Raji (cell line): ENCODE measurements around the gene SLC12A6.

Experiments used
- POLR2A ChIP-seq: IDR thresholded peaks from 2 replicates; pipeline ENCODE4 v1.6.1; 2011; ENCODE audit warnings: low read depth, low read length, control low read depth; ENCODE audit not compliant: insufficient read depth

SLC12A6 gene

DNA sequence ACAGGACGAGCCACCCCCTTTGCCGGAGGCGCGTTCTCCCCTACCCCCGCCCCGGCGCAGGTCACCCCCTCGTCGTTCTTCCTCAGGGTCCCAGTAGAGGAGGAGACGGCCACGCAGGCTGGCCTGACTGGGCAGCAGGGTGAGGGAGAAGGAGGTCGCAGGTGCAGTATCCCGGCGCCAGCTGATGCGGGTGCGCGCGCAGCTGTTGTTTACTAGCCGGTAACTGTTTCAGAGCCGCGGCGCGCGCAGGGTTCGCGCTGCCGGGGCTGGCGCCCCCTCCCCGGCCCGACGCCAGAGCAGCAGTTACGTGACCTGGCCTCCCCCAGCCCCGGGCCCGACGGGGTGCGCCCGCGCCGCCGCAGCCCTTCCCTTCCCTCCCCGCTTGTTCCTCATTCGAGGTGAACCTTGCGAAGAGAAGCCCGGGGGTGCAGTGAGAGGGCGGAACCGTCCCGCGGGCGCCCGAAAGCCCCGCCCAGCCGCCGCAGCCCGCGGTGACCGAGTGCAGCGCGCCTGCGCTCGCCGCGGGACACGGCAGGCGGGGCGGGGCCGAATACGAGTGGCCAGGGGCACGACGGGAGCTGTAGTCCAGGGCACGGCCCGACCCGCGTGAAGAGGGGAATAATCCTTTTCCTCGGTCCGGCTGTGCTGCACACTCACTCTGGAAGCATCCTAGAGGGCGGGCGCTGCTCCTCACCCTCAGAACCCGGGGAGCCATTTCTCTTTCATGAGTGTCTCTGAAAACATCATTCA is at the start of gene SLC12A6:
Gene SLC12A6 (minus strand): TSS at position 225 of the 750 bp plus-strand sequence. CDS start 1,101 bp downstream, outside the sequence.
- peak; percentile 69 for TF ChIP-seq POLR2A

DNA sequence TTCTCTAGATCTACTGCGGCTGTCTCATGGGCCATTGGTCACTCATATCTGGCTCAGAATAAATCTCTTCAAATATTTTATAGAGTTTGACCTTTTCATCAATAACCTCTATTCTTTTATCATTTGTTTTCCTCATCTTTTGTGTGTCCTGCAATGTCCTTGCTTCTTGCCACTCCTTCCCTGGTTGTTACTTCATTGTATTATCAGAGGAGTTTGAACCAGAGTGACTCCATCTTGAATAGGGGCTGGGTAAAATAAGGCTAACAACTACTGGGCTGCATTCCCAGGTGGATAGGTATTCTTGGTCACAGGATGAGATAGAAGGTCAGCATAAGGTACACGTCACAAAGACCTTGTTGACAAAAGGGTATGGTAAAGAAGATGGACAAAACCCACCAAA is 39.3 kb upstream of the SLC12A6 start:
- TF ChIP-seq POLR2A = no peak

GRCh38 chr15:34374816-34375215 is 37.2 kb upstream of the SLC12A6 start:
- TF ChIP-seq POLR2A = no peak

DNA sequence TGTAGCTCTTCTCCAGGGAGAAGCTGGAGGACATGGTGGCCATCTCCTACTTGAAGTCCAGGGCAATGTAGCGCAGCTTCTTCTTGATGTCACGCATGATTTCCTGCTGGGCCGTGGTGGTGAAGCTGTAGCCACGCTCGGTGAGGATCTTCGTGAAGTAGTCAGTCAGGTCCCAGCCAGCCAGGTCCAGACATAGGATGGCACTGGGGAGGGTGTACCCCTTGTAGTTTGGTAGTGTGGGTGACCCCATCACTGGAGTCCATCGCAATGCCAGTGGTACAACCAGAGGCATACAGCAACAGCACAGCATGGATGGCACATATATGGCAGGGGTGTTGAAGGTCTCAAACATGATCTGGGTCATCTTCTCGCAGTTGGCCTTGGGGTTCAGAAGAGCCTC is 36.4 kb upstream of the SLC12A6 start:
- TF ChIP-seq POLR2A = no peak

DNA sequence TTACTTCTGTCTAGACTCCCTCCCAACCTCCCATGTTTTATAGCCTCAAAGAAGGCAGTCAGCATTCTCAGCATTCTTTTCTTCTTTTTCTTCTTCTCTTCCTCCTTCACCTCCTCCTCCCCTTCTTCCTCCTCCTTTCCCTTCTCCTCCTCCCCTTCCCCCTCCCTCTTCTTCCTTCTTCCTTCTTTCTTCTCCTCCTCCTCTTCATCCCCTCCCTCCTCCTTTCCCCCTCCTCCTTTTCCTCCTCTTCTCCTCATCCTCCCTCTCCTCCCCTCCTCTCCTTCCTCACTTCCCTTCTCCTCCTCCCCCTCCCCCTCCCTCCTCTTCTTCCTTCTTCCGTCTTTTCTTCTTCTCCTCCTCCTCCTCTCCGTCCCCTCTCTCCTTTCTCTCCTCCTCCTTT is 33.1 kb upstream of the SLC12A6 start:
- no peak for TF ChIP-seq POLR2A

- no peak for TF ChIP-seq POLR2A
Observed at GRCh38 chr15:34370129-34370528, 32.5 kb upstream of the SLC12A6 start.

DNA sequence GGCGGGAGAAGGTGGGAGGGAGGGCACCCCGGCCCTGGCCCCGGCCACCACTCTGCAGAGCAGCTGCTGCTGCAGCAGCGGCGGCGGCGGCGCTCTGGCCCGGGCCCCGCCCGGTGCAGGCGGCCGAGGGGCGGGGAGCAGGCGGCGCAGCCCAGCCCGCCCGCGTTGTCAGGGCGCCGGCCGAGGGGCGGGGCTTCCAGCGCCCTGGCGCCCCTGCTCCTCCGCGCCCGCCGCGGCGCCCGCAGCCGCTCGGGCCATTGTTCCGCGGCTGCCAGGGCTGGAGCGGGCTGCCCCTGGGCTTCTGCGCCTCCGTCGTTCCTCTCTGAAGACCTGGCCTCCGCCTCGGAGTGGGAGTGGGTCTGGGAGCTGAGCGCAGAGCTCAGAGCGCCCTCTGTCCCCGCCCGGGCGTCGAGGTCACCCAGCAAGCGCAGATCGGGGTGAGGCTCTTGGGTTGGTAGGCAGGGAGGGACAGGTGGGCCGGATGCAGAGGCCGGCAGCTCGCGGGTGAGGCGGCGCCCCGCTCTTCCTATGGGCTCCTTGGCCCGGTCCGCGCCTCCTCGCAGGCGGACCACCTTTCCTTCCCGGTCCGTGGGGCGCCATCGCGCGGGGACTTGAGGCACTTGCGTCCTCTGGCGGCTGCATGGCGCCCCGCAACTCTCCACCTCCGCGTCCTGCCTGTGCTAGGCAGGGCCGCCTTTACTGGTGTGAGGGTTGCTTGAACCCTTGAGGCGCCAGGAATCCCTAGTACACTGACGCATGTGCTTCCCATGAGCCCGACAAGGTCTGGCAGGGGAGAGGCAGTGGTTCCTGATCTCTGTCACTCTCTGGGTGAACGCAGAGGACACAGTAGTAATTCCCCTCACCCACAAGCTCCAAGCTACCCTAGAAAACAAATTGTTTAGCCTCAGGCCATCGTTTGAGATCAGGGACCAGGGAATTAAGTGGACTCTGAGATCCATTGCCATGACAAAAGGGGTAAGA is 29.8 kb upstream of the SLC12A6 start, which contains the start of gene LPCAT4:
Gene LPCAT4 (minus strand): TSS at position 96 of the 981 bp plus-strand sequence. CDS start 96 bp downstream, outside the sequence.
- peak; percentile 86 for TF ChIP-seq POLR2A

DNA sequence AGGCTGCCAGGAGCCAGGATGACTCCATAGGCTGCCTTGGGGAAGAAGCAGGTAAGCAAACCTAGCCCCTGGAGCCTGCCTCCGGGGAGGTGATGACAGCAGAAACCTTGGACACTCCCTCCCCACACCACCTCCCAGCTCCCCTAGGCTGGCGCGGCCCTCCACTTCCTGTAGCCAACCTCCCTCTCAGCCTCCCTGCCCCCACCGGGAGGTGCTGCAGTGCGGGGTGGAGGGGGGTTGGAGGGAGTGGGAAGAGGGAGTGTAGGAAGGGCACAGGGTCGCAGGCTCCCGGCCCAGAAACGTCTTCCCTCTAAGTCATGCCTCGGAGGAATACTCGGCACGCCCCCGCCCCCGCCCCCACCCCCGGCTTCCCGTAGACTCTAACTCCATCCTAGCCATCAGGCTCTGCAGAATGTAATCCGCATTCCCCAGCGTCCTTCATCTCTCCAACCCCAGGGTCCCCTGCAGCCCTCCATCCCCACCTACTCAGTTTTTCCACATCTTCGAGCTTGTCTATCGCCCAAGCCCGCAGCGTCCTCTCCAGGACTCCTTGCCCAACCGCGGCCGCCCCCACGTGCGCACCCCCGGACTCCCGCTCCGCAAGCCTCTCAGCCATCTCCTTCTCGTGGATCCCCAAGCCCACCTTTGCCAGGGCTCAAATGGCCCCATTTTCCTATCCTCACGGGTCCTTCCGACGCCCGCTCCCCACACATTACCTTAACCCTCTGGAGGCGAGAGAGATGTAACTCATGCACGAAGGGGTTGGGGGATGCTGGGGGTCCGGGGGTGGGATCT is 28.9 kb upstream of the SLC12A6 start:
- peak; percentile 44; the same call in 1 of the 2 replicates for TF ChIP-seq POLR2A

GRCh38 chr15:34365836-34366235 is 28.3 kb upstream of the SLC12A6 start:
- TF ChIP-seq POLR2A = no peak

GRCh38 chr15:34365091-34365825 is 27.7 kb upstream of the SLC12A6 start:
- no peak for TF ChIP-seq POLR2A

GRCh38 chr15:34364041-34364440 is 26.5 kb upstream of the SLC12A6 start:
- no peak for TF ChIP-seq POLR2A

GRCh38 chr15:34362047-34362773 is 24.6 kb upstream of the SLC12A6 start:
- TF ChIP-seq POLR2A = no peak

- TF ChIP-seq POLR2A = no peak
Observed at GRCh38 chr15:34361278-34361677, 23.7 kb upstream of the SLC12A6 start.
